ELR (cell line): ENCODE data around the gene ZNF175.
"Not testable (repeated sequence)": the region's sequence is repeated elsewhere in the genome, so short reads cannot be mapped to it uniquely, and the experiment has no call there.

Experiments
- DNase-seq: peaks from one replicate; pipeline ENCODE4 v3.0.0-alpha.2; 2015; ENCODE audit warnings: low read depth

Gene ZNF175

DNA sequence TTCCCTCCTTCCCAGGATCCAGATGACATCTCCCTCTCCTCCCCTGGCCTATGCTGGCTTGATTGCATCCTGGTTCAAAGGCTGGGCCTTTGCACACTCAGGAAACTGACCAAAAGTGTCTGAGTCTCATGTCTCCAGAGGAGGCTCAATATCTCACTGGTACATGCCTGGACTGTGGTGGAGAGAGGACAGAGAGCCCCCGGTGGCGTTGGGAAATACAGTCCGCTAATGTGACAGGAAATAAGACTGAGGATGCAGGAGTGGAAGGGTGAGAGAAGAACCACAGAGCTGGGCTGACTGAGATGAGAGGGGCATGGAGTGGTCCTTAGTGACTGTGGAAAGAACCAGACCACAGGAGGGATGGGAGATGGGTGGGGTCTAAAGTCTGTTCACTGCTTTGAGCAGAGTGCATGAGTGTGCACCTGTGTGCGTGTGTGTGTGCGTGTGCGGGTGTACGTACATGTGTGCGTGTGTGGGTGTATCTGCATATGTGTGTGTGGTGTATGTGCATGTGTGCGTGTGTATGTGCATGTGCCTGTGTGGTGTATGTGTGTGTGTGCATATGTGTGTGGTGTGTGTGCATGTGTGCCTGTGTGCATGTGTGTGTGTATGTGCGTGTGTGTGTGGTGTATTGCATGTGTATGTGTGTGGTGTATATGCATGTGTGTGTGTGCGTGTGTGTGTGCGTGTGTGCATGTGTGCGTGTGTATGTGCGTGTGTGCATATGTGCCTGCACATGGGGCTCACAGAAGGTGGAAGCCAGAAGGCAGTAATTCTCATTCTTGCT is 57.3 kb downstream of the ZNF175 start:
- DNase-seq: no peak

DNA sequence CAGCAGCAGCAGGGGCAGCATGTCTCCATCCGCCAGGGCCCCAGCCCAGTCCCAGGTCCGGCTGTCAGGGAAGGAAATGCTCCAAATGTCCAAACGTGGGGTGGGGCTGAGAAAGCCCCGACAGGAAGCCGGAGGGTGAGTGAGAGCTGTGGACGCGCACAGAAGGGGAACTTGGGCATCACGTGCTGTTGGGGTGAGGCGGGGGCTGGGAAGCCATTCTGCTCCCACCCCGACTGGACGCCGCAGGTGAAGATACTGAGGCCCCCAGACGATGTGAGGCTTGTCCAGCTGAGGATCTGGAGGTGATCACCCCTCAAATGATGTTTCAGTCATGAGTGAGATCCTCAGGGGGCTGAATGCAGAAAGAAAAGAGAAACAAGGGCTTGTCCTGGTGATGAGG is 59.2 kb downstream of the ZNF175 start, which contains the start of gene SIGLEC5:
SIGLEC5 (minus strand) TSS at position 87 of the 400 bp plus-strand sequence; CDS start at position 21, 66 bp downstream.
- not testable (repeated sequence) for DNase-seq

- DNase-seq: no peak
These were observed 61.0 kb downstream of the ZNF175 start for GRCh38 chr19:51632126-51632525.

DNA sequence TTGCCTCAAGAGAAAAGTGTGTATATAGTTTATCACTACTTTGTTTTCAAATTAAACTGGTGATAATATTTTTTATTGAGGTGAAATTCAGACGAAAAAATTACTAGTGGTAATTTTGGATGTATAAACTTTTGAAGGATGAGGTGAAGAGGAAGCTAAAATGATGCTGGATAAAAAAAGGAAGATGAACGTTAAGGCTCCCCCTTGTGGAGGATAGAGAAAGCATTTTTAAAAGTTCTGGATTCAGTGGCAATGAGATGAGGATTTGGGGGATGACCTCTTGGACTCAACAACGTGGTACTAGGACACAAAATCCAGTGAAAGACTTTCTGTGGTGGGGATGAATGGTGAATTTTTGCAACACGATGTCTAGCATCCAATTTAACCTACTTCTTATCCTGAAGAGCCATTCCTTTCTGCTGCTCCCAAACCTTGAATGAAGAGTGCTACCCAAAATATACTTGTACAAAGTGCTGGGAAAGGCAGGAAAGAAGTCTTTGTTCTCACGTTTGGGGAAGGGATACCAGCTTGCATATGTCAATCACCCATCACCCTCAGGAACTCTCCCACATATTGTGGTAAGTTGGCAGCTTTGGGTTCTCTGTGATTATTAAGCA is 66.4 kb downstream of the ZNF175 start:
- peak; percentile 33 for DNase-seq

GRCh38 chr19:51639916-51640315 is 68.8 kb downstream of the ZNF175 start:
- no peak for DNase-seq

DNA sequence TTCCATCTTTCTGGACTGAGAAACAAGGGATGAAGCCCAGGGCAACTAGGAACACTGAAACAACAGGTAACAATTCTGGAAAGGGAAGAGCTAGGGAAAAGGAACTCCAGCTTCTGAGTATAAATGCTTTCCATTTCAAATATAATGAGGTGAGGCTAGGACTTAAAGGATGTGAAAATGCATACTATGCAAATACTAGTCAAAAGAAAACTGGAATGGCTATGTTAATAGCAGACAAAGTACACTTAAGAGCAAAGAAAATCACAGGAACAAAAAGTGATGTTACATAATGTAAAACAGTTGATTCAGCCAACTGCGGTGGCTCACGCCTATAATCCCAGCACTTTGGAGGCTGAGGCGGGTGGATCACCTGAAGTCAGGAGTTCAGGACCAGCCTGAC is 69.3 kb downstream of the ZNF175 start:
- no peak for DNase-seq

DNA sequence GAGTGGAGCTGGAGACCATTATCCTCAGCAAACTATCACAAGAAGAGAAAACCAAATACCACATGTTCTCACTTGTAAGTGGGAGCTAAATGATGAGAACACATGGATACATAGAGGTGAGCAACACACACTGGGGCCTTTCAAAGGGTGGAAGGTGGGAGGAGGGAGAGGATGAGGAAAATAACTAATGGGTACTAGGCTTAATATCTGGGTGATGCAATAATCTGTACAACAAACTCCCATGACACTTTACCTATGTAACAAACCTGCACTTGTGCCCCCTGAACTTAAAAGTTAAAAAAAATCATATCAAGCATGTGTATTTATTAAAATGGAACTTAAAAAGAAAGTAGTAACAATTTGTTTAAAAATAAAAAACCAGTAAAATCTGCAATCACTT is 70.6 kb downstream of the ZNF175 start:
- DNase-seq: no peak
